ENCODE measurements around the gene FHIT.

DNA sequence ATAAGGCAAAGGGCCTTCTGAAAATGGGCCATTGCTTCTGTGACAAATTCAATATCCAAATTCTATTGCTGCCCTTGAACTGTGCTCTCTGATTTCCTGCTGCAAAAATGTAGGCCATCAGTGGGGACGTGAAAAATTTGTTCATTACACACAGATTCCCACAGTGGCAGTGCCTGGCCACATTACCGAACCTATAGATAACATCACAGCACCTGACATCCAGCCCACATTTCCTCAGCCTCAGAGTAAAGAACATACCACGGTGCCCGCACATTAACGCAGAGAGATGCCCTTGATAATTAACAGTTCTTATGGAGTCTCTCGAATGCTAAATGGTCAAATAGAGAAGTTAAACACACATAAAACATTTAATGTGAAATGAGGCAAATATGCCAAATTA is 1269.9 kb downstream of the FHIT start:
- no peak for TF ChIP-seq POLR2AphosphoS5 (IDR thresholded peaks at IDR 0.05; ENCODE audit: low read depth, low read length)
- TF ChIP-seq, protein P1, sequence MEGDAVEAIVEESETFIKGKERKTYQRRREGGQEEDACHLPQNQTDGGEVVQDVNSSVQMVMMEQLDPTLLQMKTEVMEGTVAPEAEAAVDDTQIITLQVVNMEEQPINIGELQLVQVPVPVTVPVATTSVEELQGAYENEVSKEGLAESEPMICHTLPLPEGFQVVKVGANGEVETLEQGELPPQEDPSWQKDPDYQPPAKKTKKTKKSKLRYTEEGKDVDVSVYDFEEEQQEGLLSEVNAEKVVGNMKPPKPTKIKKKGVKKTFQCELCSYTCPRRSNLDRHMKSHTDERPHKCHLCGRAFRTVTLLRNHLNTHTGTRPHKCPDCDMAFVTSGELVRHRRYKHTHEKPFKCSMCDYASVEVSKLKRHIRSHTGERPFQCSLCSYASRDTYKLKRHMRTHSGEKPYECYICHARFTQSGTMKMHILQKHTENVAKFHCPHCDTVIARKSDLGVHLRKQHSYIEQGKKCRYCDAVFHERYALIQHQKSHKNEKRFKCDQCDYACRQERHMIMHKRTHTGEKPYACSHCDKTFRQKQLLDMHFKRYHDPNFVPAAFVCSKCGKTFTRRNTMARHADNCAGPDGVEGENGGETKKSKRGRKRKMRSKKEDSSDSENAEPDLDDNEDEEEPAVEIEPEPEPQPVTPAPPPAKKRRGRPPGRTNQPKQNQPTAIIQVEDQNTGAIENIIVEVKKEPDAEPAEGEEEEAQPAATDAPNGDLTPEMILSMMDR (IDR thresholded peaks at IDR 0.05): no peak
- no peak for TF ChIP-seq RFX5 (IDR thresholded peaks at IDR 0.05; ENCODE audit: low read length)
- TF ChIP-seq SMC3 (IDR thresholded peaks at IDR 0.05; ENCODE audit: low read depth, low read length): no peak
- TF ChIP-seq RAD21 (IDR thresholded peaks at IDR 0.05; ENCODE audit: low read length): no peak
- no peak for TF ChIP-seq JUND (IDR thresholded peaks at IDR 0.05)
- no peak for TF ChIP-seq EZH2phosphoT487 (IDR thresholded peaks at IDR 0.05; ENCODE audit: borderline replicate concordance, low read depth)
- no peak for TF ChIP-seq SIN3A (IDR thresholded peaks at IDR 0.05; ENCODE audit: borderline replicate concordance, low read depth, low read length)
- TF ChIP-seq, protein P2, sequence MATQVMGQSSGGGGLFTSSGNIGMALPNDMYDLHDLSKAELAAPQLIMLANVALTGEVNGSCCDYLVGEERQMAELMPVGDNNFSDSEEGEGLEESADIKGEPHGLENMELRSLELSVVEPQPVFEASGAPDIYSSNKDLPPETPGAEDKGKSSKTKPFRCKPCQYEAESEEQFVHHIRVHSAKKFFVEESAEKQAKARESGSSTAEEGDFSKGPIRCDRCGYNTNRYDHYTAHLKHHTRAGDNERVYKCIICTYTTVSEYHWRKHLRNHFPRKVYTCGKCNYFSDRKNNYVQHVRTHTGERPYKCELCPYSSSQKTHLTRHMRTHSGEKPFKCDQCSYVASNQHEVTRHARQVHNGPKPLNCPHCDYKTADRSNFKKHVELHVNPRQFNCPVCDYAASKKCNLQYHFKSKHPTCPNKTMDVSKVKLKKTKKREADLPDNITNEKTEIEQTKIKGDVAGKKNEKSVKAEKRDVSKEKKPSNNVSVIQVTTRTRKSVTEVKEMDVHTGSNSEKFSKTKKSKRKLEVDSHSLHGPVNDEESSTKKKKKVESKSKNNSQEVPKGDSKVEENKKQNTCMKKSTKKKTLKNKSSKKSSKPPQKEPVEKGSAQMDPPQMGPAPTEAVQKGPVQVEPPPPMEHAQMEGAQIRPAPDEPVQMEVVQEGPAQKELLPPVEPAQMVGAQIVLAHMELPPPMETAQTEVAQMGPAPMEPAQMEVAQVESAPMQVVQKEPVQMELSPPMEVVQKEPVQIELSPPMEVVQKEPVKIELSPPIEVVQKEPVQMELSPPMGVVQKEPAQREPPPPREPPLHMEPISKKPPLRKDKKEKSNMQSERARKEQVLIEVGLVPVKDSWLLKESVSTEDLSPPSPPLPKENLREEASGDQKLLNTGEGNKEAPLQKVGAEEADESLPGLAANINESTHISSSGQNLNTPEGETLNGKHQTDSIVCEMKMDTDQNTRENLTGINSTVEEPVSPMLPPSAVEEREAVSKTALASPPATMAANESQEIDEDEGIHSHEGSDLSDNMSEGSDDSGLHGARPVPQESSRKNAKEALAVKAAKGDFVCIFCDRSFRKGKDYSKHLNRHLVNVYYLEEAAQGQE (IDR thresholded peaks at IDR 0.05; ENCODE audit: low read depth, low read length): no peak
- no peak for TF ChIP-seq TEAD4 (IDR thresholded peaks at IDR 0.05; ENCODE audit: borderline replicate concordance, insufficient read depth)
- no peak for TF ChIP-seq EP300 (IDR thresholded peaks at IDR 0.05; ENCODE audit: borderline replicate concordance in 1 of 2, low read depth in 1 of 2, low read length in 1 of 2)
- TF ChIP-seq TCF12 (IDR thresholded peaks at IDR 0.05): no peak
